GM20000 (cell line): ENCODE data around the gene ABCF2.

Source experiments
- DNase-seq: peaks from one replicate; pipeline ENCODE4 v3.0.0; 2012; ENCODE audit warnings: low spot score
- TF ChIP-seq, protein P1 (sequence below): IDR thresholded peaks from 2 replicates; pipeline ENCODE4 v1.5.1; 2012; ENCODE audit warnings: mild to moderate bottlenecking, control low read depth; ENCODE audit errors: extremely low read depth, missing control alignments

The ABCF2 gene

DNA sequence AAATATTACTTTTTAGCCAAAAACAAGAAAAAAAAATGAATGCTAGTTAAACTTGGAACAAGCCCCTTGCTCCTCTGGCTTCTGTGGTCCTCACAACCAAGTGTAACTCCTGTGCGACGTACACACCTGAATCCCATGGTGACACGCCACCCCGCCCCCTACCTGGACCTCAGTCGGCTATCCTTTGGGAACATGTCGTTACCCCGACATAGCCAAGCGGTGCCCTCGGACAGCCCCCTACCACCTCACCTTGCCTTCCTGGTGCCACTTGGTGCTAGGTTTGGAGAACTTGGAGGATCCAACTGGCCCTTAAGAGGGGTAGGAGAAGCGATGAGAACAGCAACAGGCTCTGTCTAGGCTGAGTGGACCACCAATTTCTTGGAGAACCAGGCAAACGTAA, 33.5 kb upstream of the ABCF2 start:
- no peak for DNase-seq
- TF ChIP-seq, protein P1, sequence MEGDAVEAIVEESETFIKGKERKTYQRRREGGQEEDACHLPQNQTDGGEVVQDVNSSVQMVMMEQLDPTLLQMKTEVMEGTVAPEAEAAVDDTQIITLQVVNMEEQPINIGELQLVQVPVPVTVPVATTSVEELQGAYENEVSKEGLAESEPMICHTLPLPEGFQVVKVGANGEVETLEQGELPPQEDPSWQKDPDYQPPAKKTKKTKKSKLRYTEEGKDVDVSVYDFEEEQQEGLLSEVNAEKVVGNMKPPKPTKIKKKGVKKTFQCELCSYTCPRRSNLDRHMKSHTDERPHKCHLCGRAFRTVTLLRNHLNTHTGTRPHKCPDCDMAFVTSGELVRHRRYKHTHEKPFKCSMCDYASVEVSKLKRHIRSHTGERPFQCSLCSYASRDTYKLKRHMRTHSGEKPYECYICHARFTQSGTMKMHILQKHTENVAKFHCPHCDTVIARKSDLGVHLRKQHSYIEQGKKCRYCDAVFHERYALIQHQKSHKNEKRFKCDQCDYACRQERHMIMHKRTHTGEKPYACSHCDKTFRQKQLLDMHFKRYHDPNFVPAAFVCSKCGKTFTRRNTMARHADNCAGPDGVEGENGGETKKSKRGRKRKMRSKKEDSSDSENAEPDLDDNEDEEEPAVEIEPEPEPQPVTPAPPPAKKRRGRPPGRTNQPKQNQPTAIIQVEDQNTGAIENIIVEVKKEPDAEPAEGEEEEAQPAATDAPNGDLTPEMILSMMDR: no peak

DNA sequence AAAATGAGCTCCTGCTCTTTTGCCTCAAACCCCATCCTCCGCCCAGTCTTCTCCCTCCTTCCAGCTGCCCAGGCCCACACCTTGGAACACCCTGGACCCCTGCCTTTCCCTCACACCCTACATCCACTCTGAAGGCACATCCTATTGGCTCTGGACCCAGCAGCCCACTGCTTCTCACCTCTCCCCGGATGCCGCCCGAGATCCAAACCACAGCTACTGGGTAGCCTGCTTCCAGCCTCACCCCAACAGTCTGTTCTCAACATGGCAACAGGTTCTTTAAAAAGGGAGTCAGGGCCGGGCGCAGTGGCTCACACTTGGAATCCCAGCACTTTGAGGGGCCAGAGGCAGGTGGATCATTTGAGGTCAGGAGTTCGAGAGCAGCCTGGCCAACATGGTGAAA, 31.0 kb upstream of the ABCF2 start:
- no peak for DNase-seq
- TF ChIP-seq, protein P1: no peak

DNA sequence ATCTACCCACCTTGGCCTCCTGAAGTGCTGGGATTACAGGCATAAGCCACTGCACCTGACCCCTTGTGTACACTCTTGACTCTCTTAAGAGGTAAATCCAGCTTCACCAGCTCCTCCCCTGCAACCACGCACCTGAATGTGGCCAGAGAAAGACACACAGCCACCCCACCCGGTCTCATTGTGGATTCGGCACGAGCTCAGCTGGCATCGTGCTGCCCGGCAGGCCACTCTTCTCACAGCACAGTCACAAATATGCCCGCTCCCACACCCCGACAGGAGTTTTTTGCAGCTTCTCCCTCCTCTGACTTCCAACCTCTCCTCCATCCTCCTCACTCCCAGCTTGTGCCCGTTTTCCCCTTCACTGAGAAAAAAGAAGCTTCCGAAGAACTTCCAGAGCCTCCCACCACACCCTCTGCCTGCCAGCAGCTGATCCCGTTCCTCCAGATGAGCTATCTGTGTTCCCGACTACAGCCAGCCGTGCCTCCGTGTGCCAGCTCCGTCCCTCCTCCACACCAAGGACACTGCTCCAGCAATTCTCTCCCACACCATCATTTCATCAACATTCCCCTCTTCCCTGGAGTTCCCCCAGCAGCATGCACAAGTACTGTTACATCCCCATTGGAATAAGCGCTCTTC, 29.5 kb upstream of the ABCF2 start:
- no peak for DNase-seq
- TF ChIP-seq, protein P1: no peak

DNA sequence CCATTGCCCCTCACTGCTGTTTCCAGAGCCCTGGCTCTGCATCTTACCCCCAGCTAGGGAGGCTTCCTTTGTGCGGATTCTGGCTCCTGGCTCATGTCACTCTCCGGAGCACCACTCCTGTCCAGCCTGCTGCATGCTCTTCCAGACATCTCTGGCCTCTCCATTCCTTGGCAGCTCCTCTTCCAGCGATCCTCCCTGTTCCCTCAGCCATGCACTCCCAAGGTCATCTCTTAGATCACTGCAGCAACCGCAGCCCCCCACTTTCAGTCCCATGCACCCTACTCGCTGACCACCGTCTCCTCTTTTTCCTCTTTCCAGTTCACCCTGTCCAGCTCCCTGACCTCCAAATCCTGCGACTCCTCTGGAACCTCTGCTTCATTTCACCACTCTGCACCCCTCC, 28.4 kb upstream of the ABCF2 start:
- DNase-seq: no peak
- TF ChIP-seq, protein P1: no peak

DNA sequence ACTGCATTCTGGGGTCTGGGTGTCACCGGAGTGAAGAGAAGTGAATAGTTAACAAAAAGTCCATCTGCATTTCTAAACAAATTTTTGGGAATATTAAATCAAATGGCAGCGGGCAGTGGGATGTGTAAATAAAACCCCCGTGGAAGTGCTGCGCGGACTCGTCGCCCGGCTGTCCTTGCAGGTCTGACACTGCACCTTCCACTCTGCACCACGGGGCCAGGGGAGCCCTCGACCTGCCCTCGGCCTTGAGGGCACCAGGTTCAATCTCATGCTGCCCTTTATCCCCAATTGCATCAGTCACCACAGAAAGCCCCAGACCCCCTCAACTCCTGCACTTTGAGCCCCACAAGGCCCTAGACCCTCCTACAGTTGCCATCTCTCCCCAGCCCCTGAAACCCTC, 27.8 kb upstream of the ABCF2 start:
- TF ChIP-seq, protein P1: no peak
- DNase-seq: no peak

DNA sequence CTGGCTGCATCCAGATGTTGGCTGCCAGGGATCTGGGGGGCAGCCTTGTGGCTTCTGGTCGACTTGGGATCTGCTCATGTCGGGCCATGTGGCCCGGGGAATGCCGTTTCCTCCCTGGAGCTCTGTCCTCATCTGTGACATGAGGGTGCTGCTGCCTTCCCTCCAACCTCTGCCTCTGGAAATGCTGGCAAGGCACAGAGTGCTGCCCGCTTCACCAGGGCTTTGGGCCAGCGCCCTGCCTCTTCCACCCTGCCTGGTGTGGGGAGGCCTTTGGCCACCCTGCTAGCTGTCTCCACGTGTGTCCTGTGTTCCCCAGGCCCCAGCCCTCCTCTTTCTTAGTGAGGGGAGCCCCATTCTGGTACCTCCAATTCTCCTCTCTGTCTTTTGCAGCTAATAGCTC, 27.3 kb upstream of the ABCF2 start:
- TF ChIP-seq, protein P1: no peak
- no peak for DNase-seq

DNA sequence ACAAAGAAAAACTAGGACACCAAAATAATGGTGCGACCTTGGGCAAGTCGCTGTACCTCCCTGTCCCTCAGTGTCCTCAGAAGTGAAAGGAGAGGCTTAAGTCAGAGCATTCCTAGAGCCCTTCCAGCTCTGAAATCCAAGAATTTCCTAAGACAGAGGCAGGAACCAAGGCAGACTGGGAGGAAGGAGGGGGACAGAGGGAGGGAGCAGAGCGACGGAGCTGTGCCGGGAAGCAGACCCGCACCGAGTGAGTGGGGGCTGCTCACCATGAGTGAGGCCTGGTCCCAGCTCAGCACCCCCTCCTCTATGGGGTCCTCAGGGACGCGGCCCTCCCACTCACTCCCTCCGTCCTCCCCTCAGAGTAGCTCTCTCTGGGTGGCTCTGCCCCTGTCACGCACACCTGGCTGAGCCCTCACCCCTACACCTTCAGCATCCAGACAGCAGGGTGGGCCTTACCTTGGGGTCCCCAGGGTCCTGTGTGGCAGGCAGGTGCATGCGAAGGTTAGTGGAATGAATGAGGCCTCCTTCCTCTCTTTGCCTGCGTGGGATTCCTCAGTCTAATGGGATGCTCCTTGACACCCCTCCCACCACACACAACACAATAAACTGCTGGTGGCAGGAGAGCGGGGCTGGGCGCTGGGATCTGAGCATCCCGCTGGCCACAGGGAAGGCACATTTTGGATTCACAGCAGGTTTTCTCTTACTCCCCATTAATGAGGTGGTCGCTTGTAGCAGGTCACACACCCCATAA, 26.1 kb upstream of the ABCF2 start:
- TF ChIP-seq, protein P1: no peak
- no peak for DNase-seq
